Islet precursor cell (in vitro differentiated cells): ENCODE measurements around the gene RAD9A.

Source experiments
- DNase-seq: peaks from one replicate; pipeline ENCODE4 v3.0.0-alpha.2; 2018

The RAD9A gene

DNA sequence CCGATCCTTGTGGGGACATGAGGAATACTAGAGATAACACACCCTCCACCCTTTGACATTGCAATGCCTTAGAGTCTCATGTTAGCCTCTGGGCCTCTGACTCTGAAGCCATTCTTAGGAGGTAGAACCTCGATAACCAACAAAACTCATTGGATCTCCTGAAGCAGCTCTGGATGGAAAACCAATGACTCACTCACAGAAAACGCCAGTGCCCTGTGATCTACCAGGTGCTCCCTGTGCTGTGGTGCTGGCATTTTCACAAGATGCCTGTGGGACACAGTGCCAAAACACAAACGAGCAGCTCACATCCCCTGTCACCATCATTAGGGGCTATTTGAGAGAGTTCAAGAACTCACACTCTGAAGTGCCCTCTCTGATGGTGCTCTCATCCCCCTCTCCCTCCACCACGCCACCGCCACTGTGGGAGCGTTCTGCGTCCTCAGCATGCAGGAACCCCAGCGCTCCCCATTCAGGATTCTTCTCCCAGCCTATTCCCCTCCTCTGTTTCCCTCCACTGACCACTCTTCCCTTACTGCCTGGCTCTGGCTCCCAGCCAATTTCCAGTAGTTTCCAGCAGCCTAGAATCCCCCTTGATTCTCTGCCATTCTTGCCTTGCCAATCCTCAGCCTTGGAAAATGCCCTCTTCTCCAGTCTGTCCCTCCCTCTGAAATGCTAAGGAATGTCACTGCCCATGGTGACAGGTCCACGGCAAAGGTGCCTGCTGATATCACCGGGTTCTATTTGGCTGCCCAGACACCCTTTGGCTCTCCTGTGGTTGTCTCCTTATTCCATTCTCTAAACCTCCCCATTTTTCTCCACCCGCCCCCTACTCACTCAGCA, 33.7 kb upstream of the RAD9A start:
- no peak for DNase-seq

DNA sequence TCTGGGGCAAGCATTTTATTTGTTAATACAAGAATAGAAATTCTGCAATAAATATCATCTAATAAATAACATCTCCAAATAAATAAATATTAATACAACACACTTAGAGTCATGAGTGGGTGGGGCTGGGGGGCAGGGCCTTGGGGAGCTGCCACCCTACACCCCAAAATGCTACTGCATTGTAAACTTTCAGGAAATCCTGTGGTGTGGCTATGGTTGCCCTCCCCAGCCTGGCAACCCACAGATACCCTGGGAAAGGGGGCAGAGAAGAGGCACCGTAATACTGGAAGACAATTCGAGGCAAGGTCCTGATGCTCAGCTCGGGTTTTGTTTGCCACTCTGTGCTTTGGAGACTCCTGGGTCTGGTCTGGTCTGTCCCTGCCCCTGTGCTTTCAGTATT, 27.6 kb upstream of the RAD9A start:
- DNase-seq: no peak

DNA sequence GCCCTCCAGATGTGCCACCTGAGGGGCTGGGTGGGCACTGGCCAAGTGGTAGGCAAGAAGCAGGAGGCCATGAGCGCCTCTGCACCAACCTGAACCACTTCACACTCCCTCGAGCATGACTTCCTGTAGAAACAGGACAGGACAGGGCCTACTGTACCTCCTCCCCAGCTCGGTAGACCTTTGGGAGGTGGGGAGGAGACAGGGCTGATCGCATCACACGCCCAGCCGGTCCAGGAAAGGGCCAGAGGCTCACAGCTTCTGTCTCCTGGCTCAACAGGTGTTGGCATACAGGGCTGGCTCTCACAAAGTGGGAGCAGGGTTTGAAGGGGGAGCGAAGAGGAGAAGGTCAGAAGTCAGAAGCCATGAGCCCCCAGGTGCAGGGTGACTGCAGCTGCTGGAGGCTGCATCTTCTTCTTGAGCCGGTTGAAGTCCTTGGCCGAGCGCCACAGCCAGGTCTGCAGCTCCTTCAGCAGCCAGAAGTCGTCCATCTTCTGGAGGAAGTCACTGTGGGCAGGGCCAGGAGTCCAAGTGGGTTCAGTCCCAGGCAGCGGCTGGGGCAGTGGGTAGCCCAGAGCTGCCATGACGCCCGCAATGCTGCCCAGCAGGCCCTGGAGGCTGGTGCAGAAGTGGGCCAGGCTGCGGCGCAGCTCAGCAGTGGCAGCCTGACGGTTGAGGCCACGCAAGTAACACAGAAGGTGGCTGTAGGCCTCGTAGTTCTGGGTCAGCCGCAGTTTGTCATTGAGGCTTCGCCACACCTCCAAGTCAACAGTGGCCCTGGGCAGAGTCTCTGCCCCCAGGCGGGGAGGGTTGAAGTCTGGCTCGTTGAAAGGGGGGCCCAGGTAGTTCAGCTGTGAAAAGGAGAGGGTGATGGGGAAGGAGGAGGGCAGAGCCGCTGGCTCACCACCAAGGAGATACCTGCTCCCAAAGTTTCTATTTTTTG, 26.7 kb upstream of the RAD9A start:
- DNase-seq: no peak

DNA sequence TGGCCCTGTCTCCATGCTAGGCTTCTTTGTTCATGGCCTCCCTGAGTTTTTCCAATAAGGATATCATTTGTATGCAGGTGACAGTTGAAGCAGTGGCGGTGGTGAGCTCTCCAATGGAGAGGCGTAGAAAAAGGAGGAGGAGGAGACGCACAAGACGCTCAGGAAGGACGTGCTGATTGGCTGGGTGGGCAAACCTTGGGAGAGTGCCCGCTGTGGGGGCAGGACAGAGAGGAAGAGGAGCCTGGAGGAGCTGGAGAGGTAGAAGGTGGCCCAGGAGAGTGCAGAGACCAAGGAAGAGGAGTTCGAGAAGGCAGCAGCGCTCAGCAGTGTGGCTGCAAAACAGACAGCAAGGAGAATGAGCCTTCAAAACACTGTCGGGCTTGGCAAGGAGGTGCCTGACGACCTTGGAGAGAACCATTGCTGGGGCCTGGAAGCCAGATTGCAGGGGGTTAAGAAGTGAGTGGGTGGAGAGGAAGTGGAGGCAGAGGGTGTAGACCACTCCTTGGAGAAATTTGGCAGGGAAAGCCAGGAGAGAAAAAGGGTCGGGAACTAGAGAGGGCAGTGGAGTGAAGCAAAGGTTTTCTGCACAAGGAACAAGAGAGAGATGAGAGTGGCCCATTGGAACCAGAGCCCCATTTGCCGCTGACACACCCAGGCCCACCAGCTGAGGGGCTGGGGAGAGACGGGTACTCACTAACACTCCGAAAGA, 25.9 kb upstream of the RAD9A start:
- DNase-seq: no peak

DNA sequence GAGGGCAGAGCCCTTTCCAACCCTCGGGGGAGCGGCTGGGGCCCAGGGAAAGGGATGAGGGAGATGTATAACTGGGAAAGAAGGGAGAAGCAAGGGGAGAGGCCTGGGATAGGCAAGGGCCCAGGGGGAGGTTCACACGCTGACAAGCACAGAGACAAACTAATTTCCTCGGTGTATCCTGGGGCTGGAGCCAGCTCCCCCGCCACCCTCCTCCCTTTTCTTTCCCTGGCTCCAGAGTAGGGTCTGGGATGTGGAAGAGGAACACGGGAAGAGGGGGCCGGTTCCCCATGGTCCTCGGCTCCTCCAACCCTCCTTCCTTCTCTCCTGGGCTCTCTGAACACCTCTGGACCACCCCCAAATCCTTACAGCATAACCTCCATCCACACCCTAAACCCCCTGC, 25.2 kb upstream of the RAD9A start:
- no peak for DNase-seq

DNA sequence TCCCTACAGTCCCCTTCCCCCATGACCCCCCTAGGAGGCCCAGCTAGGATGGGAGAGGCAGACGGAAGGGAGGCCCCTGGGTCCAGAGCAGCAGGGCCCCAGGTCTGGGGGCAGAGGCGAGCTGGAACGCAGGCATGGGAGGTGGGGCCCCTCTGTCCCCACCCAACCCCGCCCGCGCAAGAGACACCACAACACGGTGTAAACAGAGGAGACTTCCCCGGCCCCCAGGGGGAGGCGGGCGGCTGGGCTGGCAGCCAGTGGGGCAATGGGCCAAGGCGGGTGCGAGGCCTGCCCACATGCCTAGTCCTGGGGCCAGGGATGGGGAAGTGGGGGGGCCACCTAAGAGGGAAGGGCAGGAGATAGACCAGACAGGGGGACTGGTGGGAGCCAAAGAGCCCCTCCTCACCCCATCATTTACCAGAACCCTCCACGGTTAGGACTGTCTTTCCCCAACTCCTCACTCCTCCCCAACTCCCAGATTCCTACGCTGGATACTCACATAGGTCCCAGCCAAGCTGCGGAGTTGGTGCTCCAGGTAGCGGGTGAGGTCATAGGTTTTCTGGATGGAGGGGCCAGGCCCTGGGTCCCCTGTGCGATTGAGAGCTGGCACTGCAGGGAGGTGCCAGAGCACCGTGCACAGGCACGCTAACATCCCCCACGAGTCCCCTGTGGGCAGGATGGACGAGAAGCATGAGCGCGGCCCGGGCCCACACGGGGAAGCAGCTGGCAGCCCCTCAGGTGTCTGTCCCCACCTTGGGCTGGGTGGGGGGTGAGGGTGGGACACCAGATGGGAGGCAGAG, 24.6 kb upstream of the RAD9A start:
- DNase-seq: no peak

DNA sequence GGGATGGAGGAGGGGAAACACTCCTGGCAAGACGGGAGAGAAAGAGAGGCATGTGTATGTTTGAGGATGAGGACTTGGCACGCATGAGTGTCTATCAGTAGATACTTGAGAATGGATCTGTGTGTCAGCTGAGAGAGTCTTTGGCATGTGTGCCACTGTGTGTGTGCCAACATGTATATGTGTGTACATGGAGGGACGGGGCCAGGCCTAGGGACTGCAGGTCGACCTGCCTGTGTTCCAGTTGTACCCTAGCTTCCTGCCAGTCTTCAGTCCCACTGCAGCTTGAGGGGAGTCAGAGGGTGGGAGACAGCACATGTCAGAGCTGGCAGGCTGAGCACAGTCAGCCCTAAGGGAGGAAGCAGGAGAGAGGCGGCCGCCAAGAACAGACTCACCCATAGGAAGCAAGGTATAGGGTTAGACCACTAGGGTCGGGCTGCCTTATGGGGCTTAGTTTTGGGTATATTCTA, 24.0 kb upstream of the RAD9A start:
- no peak for DNase-seq

DNA sequence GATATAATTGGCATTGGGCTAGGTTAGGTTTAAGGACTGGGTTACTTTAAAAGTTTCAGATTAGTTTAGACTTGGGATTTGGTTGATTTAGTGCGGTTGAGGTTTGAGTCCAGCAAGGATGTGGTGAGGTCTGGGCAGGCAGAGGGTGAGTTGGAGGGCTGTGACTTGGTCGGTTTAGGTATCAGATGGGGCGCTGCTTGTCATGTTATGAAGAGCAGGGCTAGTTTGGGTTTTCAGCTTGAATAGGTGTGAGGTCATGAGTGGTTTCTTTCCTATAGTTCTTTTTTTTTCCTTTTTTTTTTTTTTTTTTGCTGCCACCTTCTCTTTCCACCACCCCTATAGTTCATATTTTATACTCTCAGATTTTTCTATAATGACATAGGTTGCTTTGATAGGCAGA, 23.2 kb upstream of the RAD9A start:
- no peak for DNase-seq

DNA sequence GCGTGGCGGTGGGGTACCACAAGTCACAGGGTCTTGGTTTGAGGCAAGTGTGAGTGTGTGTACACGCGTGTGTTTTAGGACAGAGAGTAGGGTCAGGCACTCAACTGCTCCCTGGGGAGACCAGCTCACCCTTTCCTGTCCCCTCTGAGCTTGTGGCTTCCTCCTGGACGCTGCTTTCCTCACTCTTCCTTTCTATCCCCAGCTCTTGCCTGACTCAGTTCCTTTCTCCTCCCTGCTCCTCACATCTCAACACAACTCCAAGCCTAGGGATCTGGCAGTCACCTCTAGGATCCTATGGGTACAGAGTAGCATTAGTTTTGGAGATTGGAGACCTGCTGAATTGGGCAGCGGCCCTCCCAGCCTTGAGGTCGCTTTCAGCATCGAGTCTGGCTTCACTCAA, 22.5 kb upstream of the RAD9A start:
- DNase-seq: no peak

DNA sequence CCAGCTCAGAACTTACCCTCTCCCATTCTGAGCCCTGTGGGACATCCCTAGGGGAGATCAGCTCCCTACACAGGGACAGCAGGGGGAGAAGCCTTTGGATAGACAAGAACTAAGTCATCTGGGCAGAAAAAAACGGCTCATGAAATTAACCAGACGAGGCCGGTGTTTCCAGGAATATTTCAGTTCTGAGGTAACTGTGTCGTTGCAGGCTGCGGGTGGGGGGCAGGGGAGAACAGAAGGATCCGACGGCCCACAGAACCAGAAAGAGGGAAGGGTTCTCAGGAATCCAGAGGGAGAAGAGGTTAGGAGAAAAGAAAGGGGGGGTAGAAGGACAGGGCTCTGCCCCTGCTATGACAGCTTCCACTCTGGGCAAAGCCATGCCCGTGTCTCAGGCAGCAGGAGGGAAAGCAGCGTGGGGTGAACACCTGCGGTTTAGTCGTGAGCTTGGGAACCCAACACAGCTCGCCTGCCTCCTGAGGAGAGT, 21.9 kb upstream of the RAD9A start:
- peak; percentile 69 for DNase-seq

DNA sequence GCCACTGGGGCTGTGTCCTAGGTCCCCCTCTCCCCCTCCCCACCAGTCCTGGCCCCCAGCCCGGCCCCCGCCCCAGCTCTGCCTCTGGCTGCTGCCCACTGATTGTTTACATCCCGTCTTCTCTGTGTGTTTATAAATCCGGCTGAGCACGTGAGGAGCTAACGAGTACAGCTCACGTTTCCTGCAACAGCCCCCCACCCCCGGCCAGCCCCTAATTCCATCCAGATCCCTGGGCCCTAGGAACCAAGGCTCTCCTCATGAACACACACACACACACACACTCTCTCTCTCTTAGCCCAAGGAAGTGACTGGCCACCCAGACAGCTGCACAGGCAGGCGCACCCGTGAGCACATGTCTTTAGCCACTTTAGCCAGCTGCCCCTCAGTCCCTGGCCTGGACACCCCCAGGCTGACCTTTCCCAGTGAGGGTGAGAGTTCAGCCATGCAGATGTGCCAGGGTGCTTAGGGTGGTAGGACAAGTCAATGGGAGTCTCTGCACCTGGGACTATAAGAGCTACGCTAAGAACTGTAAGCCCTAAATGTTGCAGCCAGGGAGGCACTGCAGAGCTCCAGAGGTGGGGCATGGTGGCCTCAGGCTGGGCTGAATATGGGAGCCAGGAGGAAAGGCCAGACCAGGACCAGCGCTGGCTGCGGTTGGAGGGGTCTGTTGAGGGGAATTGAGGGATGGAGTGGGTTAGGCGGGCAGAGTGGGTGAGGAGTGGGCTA, 21.3 kb upstream of the RAD9A start:
- no peak for DNase-seq

DNA sequence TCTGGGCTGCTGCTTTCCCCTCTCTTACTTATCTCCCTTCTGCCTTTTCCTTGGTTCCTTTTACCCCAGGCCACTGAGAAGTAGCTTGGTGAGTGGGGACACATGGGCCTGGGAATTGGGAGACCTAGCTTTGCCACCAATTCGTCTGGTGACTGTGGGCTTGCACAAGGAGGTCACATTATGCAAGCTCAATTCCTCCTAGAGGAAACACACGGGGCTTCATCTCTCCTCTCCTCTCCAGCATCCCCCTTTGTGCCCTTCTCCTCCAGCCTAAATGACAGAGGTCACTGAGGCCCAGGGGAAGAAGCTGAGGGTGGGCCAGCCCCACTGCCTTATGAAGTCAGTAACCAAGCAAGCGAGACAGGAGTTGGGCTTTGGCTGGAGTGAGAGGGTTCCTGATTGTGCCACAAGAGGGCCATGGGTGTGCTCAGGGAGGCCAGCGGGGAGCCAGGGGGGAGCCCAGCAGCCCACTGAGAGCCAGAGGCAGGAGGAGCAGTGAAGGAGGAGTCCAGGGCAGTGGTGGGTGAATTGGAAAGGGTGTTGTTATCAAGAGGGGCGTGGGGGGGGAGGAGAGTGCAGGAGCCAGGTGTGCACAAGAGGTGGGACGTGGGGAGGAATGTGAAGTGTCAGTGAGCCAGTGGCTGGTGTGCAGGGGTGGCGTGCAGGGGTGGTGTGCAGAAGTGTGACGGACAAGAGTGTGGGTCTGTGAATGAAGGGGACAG, 20.4 kb upstream of the RAD9A start:
- peak; percentile 78 for DNase-seq

DNA sequence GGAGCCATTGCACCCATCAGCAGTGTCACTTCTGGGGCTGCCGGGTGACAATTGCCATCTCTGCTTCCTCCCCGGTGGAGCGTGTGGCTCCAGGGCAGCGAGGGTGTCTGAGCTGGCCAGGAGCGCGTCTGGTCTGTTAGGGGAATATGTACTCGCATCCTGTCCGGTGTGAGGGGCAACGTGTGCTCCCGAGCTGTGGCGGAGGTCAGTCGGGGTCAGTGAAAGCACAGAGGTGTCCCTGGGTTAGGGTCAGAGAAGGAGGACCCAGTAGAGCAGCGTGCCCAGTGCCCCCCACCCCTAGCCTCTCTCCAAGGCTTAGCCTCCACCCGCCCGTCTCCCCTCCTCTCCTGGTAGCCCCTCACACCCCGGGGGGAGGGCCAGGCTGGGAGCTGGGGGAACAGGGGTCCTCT, 19.9 kb upstream of the RAD9A start:
- DNase-seq: no peak

DNA sequence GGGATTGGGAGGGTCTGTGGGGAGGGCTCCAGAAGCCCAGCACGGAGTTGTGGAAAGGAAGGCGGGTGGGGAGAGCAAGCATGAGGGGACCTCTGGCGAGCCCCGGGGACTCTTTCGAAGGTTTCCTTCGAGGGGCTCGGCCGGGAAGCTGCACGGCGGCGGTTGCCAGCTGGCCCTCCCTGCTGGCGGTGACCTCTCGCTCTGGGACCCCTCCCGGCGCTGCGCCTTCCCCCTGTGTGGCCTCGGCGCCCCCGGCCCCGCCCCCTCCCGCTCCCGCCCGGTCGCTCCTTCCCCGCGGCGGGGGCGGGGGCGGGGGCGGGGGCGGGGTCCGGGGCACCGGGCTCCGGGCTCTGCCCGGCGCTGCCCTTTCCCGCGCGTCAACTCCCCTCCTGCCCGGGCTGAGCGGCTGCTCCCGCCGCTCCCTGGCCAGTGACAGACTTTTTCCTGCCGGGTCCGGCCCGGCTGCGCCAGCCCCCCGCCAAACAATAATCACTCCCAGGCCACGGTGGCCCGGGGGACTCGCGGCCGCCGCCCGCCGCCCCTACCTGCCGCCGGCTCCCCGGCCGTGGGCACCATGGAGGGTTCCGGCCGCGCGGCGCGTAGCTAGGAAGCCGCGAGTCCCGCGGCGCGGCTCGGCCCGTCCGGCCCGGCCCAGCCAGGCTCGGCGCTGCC, 19.3 kb upstream of the RAD9A start:
- DNase-seq: no peak

DNA sequence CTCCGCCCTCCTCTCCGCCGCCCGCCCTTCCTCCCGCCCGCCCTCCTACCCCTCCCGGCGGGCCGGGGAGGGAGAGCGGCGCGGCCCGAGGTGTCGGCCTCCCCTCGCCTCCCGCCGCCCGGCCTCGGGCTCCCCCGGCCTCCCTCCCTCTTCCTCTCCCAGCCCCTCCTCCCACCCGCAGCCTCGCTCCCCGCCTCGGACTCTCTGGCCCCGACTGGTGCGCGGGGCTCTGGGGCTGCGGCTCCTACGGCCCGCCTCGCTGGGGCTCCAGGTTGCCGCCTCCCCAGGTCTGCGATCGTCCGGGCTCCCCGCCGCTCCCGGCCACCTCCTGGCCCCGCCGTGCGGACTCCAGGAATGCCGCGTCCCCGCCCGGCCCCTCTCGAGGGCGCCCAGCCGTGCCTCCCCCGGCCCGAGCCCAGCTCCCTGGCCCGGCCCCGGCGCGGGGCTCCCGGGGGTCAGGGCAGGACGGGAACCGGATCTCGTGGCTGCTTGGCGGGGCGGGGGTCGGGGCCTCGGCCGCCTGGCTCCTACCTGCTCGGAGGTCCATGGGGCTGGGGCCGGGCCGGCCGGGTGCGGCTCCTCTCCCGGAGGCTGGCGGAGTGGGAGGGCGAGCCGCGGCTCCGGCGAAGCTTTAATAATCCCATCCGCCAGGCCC, 18.7 kb upstream of the RAD9A start, which contains the start of gene CLCF1:
CLCF1 (minus strand) TSS at position 606 of the 655 bp plus-strand sequence; CDS start at position 547, 59 bp downstream.
- peak; percentile 80 for DNase-seq

DNA sequence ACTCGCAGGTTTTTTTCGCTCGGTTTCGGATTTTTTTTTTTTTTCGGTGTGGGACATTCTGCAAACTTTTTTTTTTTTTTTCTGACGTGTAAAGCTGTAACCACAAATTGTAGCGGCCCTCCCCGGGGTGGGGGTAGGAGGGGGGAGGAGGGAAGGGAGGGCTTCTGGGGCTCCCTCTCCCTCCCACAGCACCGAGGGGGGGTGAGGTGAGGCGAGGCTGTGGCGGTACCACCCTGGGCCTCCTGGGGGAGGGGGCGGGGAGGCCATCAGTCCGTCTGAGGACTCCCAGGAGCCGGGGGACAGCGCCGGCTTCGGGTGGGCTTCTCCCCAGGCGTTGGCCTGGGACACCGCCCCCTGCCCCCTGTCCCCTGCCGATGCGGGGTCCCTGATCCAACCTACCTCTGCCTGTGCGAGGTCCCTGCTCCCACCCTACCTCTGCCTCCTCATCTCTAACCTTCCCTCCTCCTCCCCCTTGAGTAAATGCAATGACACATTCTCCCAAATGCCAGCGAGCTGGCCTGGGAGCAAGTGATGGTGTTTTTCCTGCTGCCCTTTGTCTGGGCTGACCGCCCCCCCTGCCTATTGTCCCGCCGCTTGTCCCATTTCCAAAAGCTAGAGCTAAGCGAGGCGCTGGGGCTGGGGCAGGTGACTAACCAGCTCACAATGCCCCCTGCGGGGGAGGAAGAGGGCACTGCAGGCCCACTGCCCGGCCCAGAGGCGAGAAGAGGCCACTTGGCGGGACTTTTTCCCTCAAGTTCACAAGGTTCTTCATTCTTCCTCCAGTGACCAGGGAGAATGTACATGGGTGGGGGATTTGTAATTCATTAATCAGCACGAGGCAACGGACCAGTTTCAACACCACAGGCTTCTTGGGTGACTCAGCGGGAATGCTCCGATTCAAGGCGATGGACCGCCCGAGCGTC, 17.9 kb upstream of the RAD9A start:
- DNase-seq: peak; percentile 97

DNA sequence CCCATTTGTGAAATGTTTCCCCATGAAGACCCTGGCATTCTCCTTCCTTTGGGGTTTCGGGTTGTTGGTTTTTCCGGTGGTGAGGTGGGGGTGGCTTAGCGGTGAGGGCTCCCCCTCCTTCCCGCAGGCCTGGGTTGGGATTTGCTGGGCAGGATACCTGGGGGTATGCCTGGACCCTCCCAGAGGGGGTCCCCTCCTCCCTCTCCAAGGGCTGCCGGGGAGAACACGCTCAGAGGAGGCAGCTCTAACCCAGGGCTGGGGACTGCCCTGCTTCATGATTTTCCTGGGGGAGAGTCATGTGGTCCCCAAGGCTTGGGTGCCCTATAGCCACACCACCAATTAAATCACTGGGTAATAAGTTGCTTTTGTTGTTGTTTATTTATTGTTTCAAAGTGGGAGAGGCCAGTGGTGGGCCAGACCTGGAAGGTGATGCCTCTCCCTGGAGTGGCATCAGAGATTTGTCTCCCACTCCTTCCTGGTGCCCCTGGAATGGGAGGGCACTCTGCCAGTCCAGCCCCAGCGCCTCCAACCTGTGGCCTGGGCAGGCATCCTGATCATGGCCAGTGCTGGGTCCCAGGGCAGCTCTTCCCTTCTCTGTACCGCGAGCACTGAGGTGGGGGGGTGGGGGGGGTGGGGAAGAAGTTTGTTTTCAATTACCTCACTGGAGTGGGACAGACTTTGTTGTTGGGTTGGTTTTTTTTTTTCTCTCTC, 17.1 kb upstream of the RAD9A start:
- no peak for DNase-seq
